ENCODE results near the gene SYS1.

SYS1 gene

GRCh38 chr20:45400346-45401031 is 37.5 kb downstream of the SYS1 start:
- no peak for TF ChIP-seq CTCF (IDR thresholded peaks at IDR 0.05)

- no peak for TF ChIP-seq CTCF (IDR thresholded peaks at IDR 0.05)
These were observed 40.0 kb downstream of the SYS1 start for GRCh38 chr20:45402946-45403345.

- TF ChIP-seq CTCF (IDR thresholded peaks at IDR 0.05) = no peak
These were observed 41.5 kb downstream of the SYS1 start for GRCh38 chr20:45404438-45404837.

- TF ChIP-seq CTCF (IDR thresholded peaks at IDR 0.05) = no peak
These were observed 42.8 kb downstream of the SYS1 start for GRCh38 chr20:45405571-45406259.

- no peak for TF ChIP-seq CTCF (IDR thresholded peaks at IDR 0.05)
These were observed 43.5 kb downstream of the SYS1 start for GRCh38 chr20:45406260-45407066.

GRCh38 chr20:45407067-45407745 is 44.2 kb downstream of the SYS1 start:
- TF ChIP-seq CTCF (IDR thresholded peaks at IDR 0.05) = no peak
